Skin of body (tissue), 2 donors: Measurements from ENCODE around the gene TGM3. TPM values are rescaled to one million over a fixed set of nuclear protein-coding genes. Genes with fewer than 3 reads are reported as not detected.

ENCODE experiments used
- DNase-seq: peaks from one replicate; lab custom pipeline; 2025; lab: John Stamatoyannopoulos, UW
- total RNA-seq: library from RNA; depleted of rRNA; stranded (reverse); fragments of >200 nt; gene quantifications from one replicate; pipeline ENCODE4 v1.2.3, GENCODE V29; 2014

TGM3 gene
- total RNA-seq, 1 donor from 2014 or later, result 16.6 TPM

- DNase-seq, result no peak
These were observed 40.7 kb downstream of the TGM3 start for GRCh38 chr20:2336471-2336870.

GRCh38 chr20:2337142-2337541 is 41.3 kb downstream of the TGM3 start:
- DNase-seq, result no peak

- DNase-seq, result no peak
These were observed 42.7 kb downstream of the TGM3 start for GRCh38 chr20:2338411-2339066.

GRCh38 chr20:2340136-2340535 is 44.3 kb downstream of the TGM3 start:
- no peak for DNase-seq

- DNase-seq, result no peak
These were observed 45.0 kb downstream of the TGM3 start for GRCh38 chr20:2340823-2341222.

- DNase-seq, result no peak
These were observed 45.5 kb downstream of the TGM3 start for GRCh38 chr20:2341336-2341735.

GRCh38 chr20:2342243-2342642 is 46.4 kb downstream of the TGM3 start:
- DNase-seq, result no peak

GRCh38 chr20:2346188-2346587 is 50.4 kb downstream of the TGM3 start:
- DNase-seq, result no peak

- DNase-seq, result no peak
These were observed 52.5 kb downstream of the TGM3 start for GRCh38 chr20:2348336-2348735.

GRCh38 chr20:2349801-2350200 is 54.0 kb downstream of the TGM3 start:
- DNase-seq, result no peak

GRCh38 chr20:2350606-2351005 is 54.8 kb downstream of the TGM3 start:
- DNase-seq, result no peak

GRCh38 chr20:2353231-2353630 is 57.4 kb downstream of the TGM3 start:
- no peak for DNase-seq

GRCh38 chr20:2357114-2357513 is 61.3 kb downstream of the TGM3 start:
- no peak for DNase-seq

GRCh38 chr20:2358006-2358405 is 62.2 kb downstream of the TGM3 start:
- no peak for DNase-seq

- DNase-seq, result no peak
These were observed 65.3 kb downstream of the TGM3 start for GRCh38 chr20:2361035-2361593.

- no peak for DNase-seq
These were observed 67.4 kb downstream of the TGM3 start for GRCh38 chr20:2363187-2363586.

GRCh38 chr20:2363587-2363986 is 67.8 kb downstream of the TGM3 start:
- DNase-seq, result no peak

GRCh38 chr20:2364044-2364443 is 68.2 kb downstream of the TGM3 start:
- no peak for DNase-seq

- no peak for DNase-seq
These were observed 69.3 kb downstream of the TGM3 start for GRCh38 chr20:2365091-2365490.

GRCh38 chr20:2365666-2366065 is 69.9 kb downstream of the TGM3 start:
- DNase-seq, result no peak

GRCh38 chr20:2368621-2369020 is 72.8 kb downstream of the TGM3 start:
- no peak for DNase-seq

- DNase-seq, result no peak
These were observed 77.3 kb downstream of the TGM3 start for GRCh38 chr20:2373098-2373497.

- DNase-seq, result no peak
These were observed 78.7 kb downstream of the TGM3 start for GRCh38 chr20:2374346-2375125.
